Parathyroid adenoma (tissue), 2 donors: Measurements from ENCODE around the gene DDX41.

ENCODE experiments used
- H2AFZ ChIP-seq: fragments of 300-600 bp; sonication (generic); one replicate; pipeline ENCODE4 v1.7.0; 2017; ENCODE audit warnings: antibody characterized with exemption, mild to moderate bottlenecking
- H3K27ac ChIP-seq: fragments of 300-600 bp; sonication (generic); one replicate; pipeline ENCODE4 v1.7.0; 2017
- H3K27me3 ChIP-seq: fragments of 300-600 bp; sonication (generic); one replicate; pipeline ENCODE4 v1.7.0; 2017; ENCODE audit warnings: low read length; ENCODE audit not compliant: control insufficient read depth, insufficient read depth
- H3K36me3 ChIP-seq: fragments of 300-600 bp; sonication (generic); one replicate; pipeline ENCODE4 v1.7.0; 2017; ENCODE audit warnings: low read length; ENCODE audit not compliant: control insufficient read depth, insufficient read depth
- H3K4me1 ChIP-seq: fragments of 300-600 bp; sonication (generic); one replicate; pipeline ENCODE4 v1.7.0; 2017; ENCODE audit warnings: control low read depth
- H3K4me2 ChIP-seq: fragments of 300-600 bp; sonication (generic); one replicate; pipeline ENCODE4 v1.7.0; 2017; ENCODE audit warnings: low read length
- H3K4me3 ChIP-seq: fragments of 300-600 bp; sonication (generic); one replicate; pipeline ENCODE4 v1.7.0; 2017; ENCODE audit warnings: low read depth, low read length
- H3K79me2 ChIP-seq: fragments of 300-600 bp; sonication (generic); one replicate; pipeline ENCODE4 v1.7.0; 2017; ENCODE audit warnings: control low read depth
- H3K9ac ChIP-seq: fragments of 300-600 bp; sonication (generic); one replicate; pipeline ENCODE4 v1.7.0; 2017; ENCODE audit warnings: mild to moderate bottlenecking
- H3K9me3 ChIP-seq: fragments of 300-600 bp; sonication (generic); one replicate; pipeline ENCODE4 v1.7.0; 2017; ENCODE audit warnings: low read length; ENCODE audit not compliant: control insufficient read depth
- TF ChIP-seq, protein P1 (sequence below): fragments of 300-600 bp; sonication (generic); IDR thresholded peaks from one replicate; pipeline ENCODE4 v1.7.0; 2017; ENCODE audit warnings: antibody characterized with exemption, mild to moderate bottlenecking
- donor health status: primary hyperparathyroidism.

The DDX41 gene

GRCh38 chr5:177527595-177527994 lies 10.8 kb upstream of the DDX41 start:
- Histone ChIP-seq H3K27me3 (no peaks in the 10 kb centered on the region), H3K79me2 (peaks cover 42% of the 10 kb centered on the region)

GRCh38 chr5:177526791-177527190 lies 10.0 kb upstream of the DDX41 start:
- H3K79me2 ChIP-seq: peaks cover 34% of the 10 kb centered on the region
- TF ChIP-seq, protein P1, sequence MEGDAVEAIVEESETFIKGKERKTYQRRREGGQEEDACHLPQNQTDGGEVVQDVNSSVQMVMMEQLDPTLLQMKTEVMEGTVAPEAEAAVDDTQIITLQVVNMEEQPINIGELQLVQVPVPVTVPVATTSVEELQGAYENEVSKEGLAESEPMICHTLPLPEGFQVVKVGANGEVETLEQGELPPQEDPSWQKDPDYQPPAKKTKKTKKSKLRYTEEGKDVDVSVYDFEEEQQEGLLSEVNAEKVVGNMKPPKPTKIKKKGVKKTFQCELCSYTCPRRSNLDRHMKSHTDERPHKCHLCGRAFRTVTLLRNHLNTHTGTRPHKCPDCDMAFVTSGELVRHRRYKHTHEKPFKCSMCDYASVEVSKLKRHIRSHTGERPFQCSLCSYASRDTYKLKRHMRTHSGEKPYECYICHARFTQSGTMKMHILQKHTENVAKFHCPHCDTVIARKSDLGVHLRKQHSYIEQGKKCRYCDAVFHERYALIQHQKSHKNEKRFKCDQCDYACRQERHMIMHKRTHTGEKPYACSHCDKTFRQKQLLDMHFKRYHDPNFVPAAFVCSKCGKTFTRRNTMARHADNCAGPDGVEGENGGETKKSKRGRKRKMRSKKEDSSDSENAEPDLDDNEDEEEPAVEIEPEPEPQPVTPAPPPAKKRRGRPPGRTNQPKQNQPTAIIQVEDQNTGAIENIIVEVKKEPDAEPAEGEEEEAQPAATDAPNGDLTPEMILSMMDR: no peak
- no peaks in the 10 kb centered on the region for H3K9me3 ChIP-seq
- H3K27me3 ChIP-seq: no peaks in the 10 kb centered on the region
- H3K4me3 ChIP-seq: no peak overlapping the region
- H3K27ac ChIP-seq: no peak overlapping the region
- H3K36me3 ChIP-seq: no peaks in the 10 kb centered on the region
- no peak overlapping the region for H3K4me2 ChIP-seq
- H2AFZ ChIP-seq: no peak overlapping the region
- H3K4me1 ChIP-seq: no peaks in the 10 kb centered on the region
- no peak overlapping the region for H3K9ac ChIP-seq

More at GRCh38 chr5:177527595-177527994, 10.8 kb upstream of the DDX41 start:
- Histone ChIP-seq H3K4me2 (no peak overlapping the region), H2AFZ (no peak overlapping the region), H3K4me3 (no peak overlapping the region), H3K27ac (no peak overlapping the region), H3K9me3 (no peaks in the 10 kb centered on the region), H3K9ac (no peak overlapping the region), H3K36me3 (no peaks in the 10 kb centered on the region), H3K4me1 (no peaks in the 10 kb centered on the region)
- TF ChIP-seq, protein P1: no peak

- H3K27me3 ChIP-seq: no peaks in the 10 kb centered on the region
- H3K9me3 ChIP-seq: no peaks in the 10 kb centered on the region
- H3K36me3 ChIP-seq: no peaks in the 10 kb centered on the region
- TF ChIP-seq, protein P1: no peak
- no peak overlapping the region for H3K27ac ChIP-seq
- H3K4me3 ChIP-seq: no peak overlapping the region
- H3K4me1 ChIP-seq: no peaks in the 10 kb centered on the region
- H3K79me2 ChIP-seq: peaks cover 37% of the 10 kb centered on the region
- H2AFZ ChIP-seq: no peak overlapping the region
- H3K4me2 ChIP-seq: no peak overlapping the region
- no peak overlapping the region for H3K9ac ChIP-seq
Measured at GRCh38 chr5:177526191-177526590, 9.4 kb upstream of the DDX41 start.

GRCh38 chr5:177524941-177525655 lies 8.3 kb upstream of the DDX41 start:
- Histone ChIP-seq H3K27ac (no peak overlapping the region), H3K36me3 (no peaks in the 10 kb centered on the region), H3K4me3 (no peak overlapping the region), H3K79me2 (peaks cover 30% of the 10 kb centered on the region), H3K9ac (no peak overlapping the region), H3K27me3 (no peaks in the 10 kb centered on the region), H3K9me3 (no peaks in the 10 kb centered on the region), H2AFZ (no peak overlapping the region), H3K4me2 (no peak overlapping the region), H3K4me1 (no peaks in the 10 kb centered on the region)
- TF ChIP-seq, protein P1: no peak

- no peak overlapping the region for H3K27ac ChIP-seq
Measured at GRCh38 chr5:177524539-177524900, 7.8 kb upstream of the DDX41 start.

More at GRCh38 chr5:177524539-177524900, 7.8 kb upstream of the DDX41 start:
- no peaks in the 10 kb centered on the region for H3K4me1 ChIP-seq
- H3K4me3 ChIP-seq: no peak overlapping the region
- H3K4me2 ChIP-seq: no peak overlapping the region
- no peak overlapping the region for H3K9ac ChIP-seq
- no peaks in the 10 kb centered on the region for H3K9me3 ChIP-seq
- no peaks in the 10 kb centered on the region for H3K27me3 ChIP-seq
- H3K36me3 ChIP-seq: no peaks in the 10 kb centered on the region
- TF ChIP-seq, protein P1: no peak
- H2AFZ ChIP-seq: no peak overlapping the region
- peaks cover 30% of the 10 kb centered on the region for H3K79me2 ChIP-seq
